ENCODE measurements around the gene CACNA1C.

CACNA1C gene

DNA sequence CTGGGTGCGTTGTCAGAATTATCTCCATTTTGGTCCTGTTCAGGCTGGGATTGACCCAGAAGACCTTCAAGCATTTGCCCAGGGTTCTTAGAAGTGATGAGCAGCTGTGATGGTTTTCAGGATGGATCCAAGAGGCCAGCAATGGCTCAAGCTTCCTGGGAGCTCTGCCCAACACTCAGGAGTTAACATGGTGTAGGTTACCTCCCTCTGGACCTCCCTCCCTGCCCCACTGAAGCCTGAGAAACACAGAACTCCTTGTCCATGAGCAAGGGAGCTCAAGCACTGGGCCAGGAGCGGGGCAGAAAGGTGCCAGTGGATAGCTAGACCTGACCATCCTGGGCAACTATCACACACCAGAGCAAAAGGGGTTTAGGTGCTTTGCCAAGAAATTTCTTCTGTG is 593.6 kb downstream of the CACNA1C start:
- ChIA-PET POLR2A (interaction anchor here (0.8 to 3.4 kb wide), 2 partner anchors 28 to 30 kb away, joined by 3 to 14 read pairs; no protein-coding TSS in a partner anchor), CTCF (interaction anchor here (1.0 to 19.8 kb wide), 6 partner anchors 8 to 43 kb away, joined by 3 to 192 read pairs (median 4); no protein-coding TSS in a partner anchor)
- Histone ChIP-seq H3K4me1 (ENCODE audit: control extremely low read depth in 1 of 4, control insufficient read depth in 4 of 4, insufficient read depth in 4 of 4, low read length in 3 of 4) (peaks cover 19 to 95% (median 83%) of the 10 kb centered on the region in 4 experiments), H3K9me3 (ENCODE audit: control extremely low read depth in 1 of 5, control insufficient read depth in 4 of 5, insufficient read depth in 2 of 5, low read depth in 1 of 5, low read length in 4 of 5) (no peaks in the 10 kb centered on the region), H3K36me3 (ENCODE audit: control insufficient read depth in 4 of 4, insufficient read depth in 4 of 4, low read length in 3 of 4) (no peaks in the 10 kb centered on the region), H3K4me3 (ENCODE audit: control insufficient read depth in 1 of 7, extremely low read depth in 1 of 7, insufficient read depth in 4 of 7, low read depth in 2 of 7, low read length in 6 of 7) (no peak overlapping the region), H3K27ac (ENCODE audit: insufficient read depth in 1 of 2, low read depth in 1 of 2, low read length in 2 of 2, poor library complexity in 1 of 2, severe bottlenecking in 2 of 2) (no peak overlapping the region), H3K27me3 (replicated peaks in 2 of 5; ENCODE audit: control insufficient read depth in 4 of 5, insufficient read depth in 5 of 5, low read length in 4 of 5) (no peaks in the 10 kb centered on the region)
- no peak for DNase-seq
- 90% methylated on average over 2 of the region's 2 CpGs for WGBS (ENCODE audit: insufficient coverage)

DNA sequence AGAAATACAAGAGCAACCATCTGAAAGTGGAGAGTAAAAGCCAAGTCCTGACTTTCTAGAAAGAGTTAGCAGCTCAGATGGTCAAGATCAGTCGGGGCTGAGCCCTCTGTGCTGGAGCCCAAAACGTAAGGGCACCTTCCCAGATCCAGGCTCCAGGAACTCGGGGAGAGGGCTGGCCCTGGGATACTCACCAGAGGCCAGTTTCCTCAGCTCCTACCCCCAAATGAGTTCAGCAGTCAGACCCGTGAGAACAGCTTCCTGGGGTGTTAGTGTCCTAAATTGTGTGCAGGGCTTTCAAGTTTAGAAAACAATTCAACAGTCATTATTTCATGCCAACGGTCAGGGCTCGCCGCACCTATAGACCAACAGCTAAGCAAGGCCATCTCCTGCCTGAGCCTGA is 594.4 kb downstream of the CACNA1C start:
- POLR2A ChIA-PET: interaction anchor here (0.6 kb wide), 1 partner anchor 22 kb away, joined by 3 read pairs; no protein-coding TSS in a partner anchor
- Histone ChIP-seq H3K36me3 (ENCODE audit: control insufficient read depth in 4 of 4, insufficient read depth in 4 of 4, low read length in 3 of 4) (no peaks in the 10 kb centered on the region), H3K27me3 (replicated peaks in 2 of 5; ENCODE audit: control insufficient read depth in 4 of 5, insufficient read depth in 5 of 5, low read length in 4 of 5) (no peaks in the 10 kb centered on the region), H3K4me1 (ENCODE audit: control extremely low read depth in 1 of 4, control insufficient read depth in 4 of 4, insufficient read depth in 4 of 4, low read length in 3 of 4) (peaks cover 19 to 94% (median 74%) of the 10 kb centered on the region in 4 experiments), H3K27ac (ENCODE audit: insufficient read depth in 1 of 2, low read depth in 1 of 2, low read length in 2 of 2, poor library complexity in 1 of 2, severe bottlenecking in 2 of 2) (no peak overlapping the region), H3K9me3 (ENCODE audit: control extremely low read depth in 1 of 5, control insufficient read depth in 4 of 5, insufficient read depth in 2 of 5, low read depth in 1 of 5, low read length in 4 of 5) (no peaks in the 10 kb centered on the region), H3K4me3 (ENCODE audit: control insufficient read depth in 1 of 7, extremely low read depth in 1 of 7, insufficient read depth in 4 of 7, low read depth in 2 of 7, low read length in 6 of 7) (no peak overlapping the region)
- WGBS (ENCODE audit: insufficient coverage): 91% methylated on average over 7 of the region's 7 CpGs
- no peak for DNase-seq
- CTCF ChIA-PET: interaction anchor here (0.7 to 19.8 kb wide), 6 partner anchors 21 to 137 kb away, joined by 3 to 192 read pairs (median 4); no protein-coding TSS in a partner anchor

DNA sequence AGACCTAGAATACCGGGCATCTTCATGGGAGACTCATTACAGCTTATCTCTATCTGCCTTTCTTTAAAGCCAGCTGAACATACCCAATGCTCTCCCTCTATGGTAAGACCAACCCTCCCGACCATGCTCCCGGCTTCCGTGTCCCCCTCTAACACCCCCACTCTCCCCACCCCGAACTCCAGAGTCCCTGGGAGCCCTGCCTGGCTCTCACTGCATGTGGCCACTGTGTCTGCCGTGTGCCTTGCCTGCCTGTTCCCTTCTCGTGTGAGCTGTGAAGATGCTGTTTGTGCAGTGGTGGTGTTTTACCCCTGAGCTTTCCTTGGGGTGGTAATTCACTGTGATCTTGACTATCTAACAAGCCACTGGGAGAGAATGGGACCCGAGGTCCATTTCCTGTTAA is 595.6 kb downstream of the CACNA1C start:
- CTCF ChIA-PET: interaction anchor here (0.9 to 19.8 kb wide), 4 partner anchors 11 to 50 kb away, joined by 4 to 192 read pairs (median 6); no protein-coding TSS in a partner anchor
- no peaks in the 10 kb centered on the region for H3K27me3 ChIP-seq (replicated peaks in 2 of 5; ENCODE audit: control insufficient read depth in 4 of 5, insufficient read depth in 5 of 5, low read length in 4 of 5)

GRCh38 chr12:2649201-2650030 is 596.6 kb downstream of the CACNA1C start:
- POLR2A ChIA-PET: interaction anchor here (0.8 kb wide), 1 partner anchor 8 kb away, joined by 4 read pairs; no protein-coding TSS in a partner anchor
- peak overlapping the region in 1 of 7 experiments; percentile 4 for H3K4me3 ChIP-seq (ENCODE audit: control insufficient read depth in 1 of 7, extremely low read depth in 1 of 7, insufficient read depth in 4 of 7, low read depth in 2 of 7, low read length in 6 of 7)
- WGBS (ENCODE audit: insufficient coverage): 82% methylated on average over 13 of the region's 16 CpGs
- H3K27ac ChIP-seq (ENCODE audit: insufficient read depth in 1 of 2, low read depth in 1 of 2, low read length in 2 of 2, poor library complexity in 1 of 2, severe bottlenecking in 2 of 2): no peak overlapping the region
- DNase-seq: peak in 1 of 3 donors; percentile 20
- no peaks in the 10 kb centered on the region for H3K36me3 ChIP-seq (ENCODE audit: control insufficient read depth in 4 of 4, insufficient read depth in 4 of 4, low read length in 3 of 4)
- H3K4me1 ChIP-seq (ENCODE audit: control extremely low read depth in 1 of 4, control insufficient read depth in 4 of 4, insufficient read depth in 4 of 4, low read length in 3 of 4): peaks cover 13 to 76% (median 54%) of the 10 kb centered on the region in 4 experiments
- H3K9me3 ChIP-seq (ENCODE audit: control extremely low read depth in 1 of 5, control insufficient read depth in 4 of 5, insufficient read depth in 2 of 5, low read depth in 1 of 5, low read length in 4 of 5): no peaks in the 10 kb centered on the region
- CTCF ChIA-PET: interaction anchor here (0.8 to 19.8 kb wide), 7 partner anchors 9 to 51 kb away, joined by 3 to 192 read pairs (median 4); no protein-coding TSS in a partner anchor
- H3K27me3 ChIP-seq (replicated peaks in 2 of 5; ENCODE audit: control insufficient read depth in 4 of 5, insufficient read depth in 5 of 5, low read length in 4 of 5): no peaks in the 10 kb centered on the region

More for the DNA sequence above, 595.6 kb downstream of the CACNA1C start:
- H3K9me3 ChIP-seq (ENCODE audit: control extremely low read depth in 1 of 5, control insufficient read depth in 4 of 5, insufficient read depth in 2 of 5, low read depth in 1 of 5, low read length in 4 of 5): no peaks in the 10 kb centered on the region
- peaks cover 19 to 82% (median 64%) of the 10 kb centered on the region in 4 experiments for H3K4me1 ChIP-seq (ENCODE audit: control extremely low read depth in 1 of 4, control insufficient read depth in 4 of 4, insufficient read depth in 4 of 4, low read length in 3 of 4)
- POLR2A ChIA-PET: interaction anchor here (1.2 kb wide), 1 partner anchor 31 kb away, joined by 4 read pairs; no protein-coding TSS in a partner anchor
- 90% methylated on average over 7 of the region's 8 CpGs for whole genome bisulfite sequencing (ENCODE audit: insufficient coverage)
- DNase-seq: no peak
- H3K27ac ChIP-seq (ENCODE audit: insufficient read depth in 1 of 2, low read depth in 1 of 2, low read length in 2 of 2, poor library complexity in 1 of 2, severe bottlenecking in 2 of 2): no peak overlapping the region
- H3K36me3 ChIP-seq (ENCODE audit: control insufficient read depth in 4 of 4, insufficient read depth in 4 of 4, low read length in 3 of 4): no peaks in the 10 kb centered on the region
- no peak overlapping the region for H3K4me3 ChIP-seq (ENCODE audit: control insufficient read depth in 1 of 7, extremely low read depth in 1 of 7, insufficient read depth in 4 of 7, low read depth in 2 of 7, low read length in 6 of 7)

DNA sequence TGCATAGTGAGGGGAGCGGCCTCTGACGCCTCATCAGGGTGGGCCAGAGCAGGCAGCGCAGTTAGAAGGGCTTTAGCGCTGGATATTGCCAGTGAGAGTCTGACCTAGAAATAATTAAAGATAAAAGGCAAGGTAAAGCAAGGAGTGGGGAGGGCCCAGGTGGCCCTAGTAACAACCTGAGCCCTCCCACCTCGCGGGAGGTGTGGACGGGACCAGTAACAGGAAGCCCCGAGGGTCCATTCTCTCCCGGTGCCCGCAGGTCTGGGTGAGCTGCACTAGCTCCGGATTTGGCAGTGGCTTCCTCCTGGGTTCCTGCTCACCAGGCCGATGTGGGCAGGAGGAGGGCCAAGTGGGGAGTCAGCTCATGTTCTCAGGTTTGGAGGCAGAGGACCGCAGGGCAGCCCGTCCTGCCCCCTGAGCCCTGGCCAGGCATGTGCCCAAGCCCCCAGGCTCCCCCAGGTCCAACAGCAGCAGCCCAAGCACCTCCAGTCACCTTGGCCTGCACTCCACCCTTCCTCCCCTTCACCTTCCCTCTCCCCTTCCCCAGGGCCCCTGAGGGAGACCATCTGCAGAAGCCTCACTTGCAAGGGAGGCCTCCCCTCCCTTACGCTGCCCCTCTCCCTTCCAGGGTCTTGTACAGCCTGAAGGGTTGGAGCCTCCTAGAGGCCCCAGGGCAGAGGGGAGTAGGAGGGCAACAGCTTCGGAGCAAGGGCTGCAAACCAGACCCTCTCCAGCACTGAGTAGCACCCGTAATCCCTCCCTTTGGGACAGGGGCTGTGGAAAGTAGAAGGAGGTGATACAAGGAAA is 597.7 kb downstream of the CACNA1C start:
- CTCF ChIA-PET: interaction anchor here (0.5 to 19.8 kb wide), 9 partner anchors 9 to 42 kb away, joined by 3 to 192 read pairs (median 4); no protein-coding TSS in a partner anchor
- peak in 1 of 3 donors; percentile 44 for DNase-seq
- Histone ChIP-seq H3K27ac (ENCODE audit: insufficient read depth in 1 of 2, low read depth in 1 of 2, low read length in 2 of 2, poor library complexity in 1 of 2, severe bottlenecking in 2 of 2) (no peak overlapping the region), H3K27me3 (replicated peaks in 2 of 5; ENCODE audit: control insufficient read depth in 4 of 5, insufficient read depth in 5 of 5, low read length in 4 of 5) (no peaks in the 10 kb centered on the region), H3K36me3 (ENCODE audit: control insufficient read depth in 4 of 4, insufficient read depth in 4 of 4, low read length in 3 of 4) (no peaks in the 10 kb centered on the region), H3K9me3 (ENCODE audit: control extremely low read depth in 1 of 5, control insufficient read depth in 4 of 5, insufficient read depth in 2 of 5, low read depth in 1 of 5, low read length in 4 of 5) (no peaks in the 10 kb centered on the region), H3K4me3 (ENCODE audit: control insufficient read depth in 1 of 7, extremely low read depth in 1 of 7, insufficient read depth in 4 of 7, low read depth in 2 of 7, low read length in 6 of 7) (no peak overlapping the region), H3K4me1 (ENCODE audit: control extremely low read depth in 1 of 4, control insufficient read depth in 4 of 4, insufficient read depth in 4 of 4, low read length in 3 of 4) (peaks cover 5 to 67% (median 44%) of the 10 kb centered on the region in 4 experiments)
- WGBS (ENCODE audit: insufficient coverage): 33% methylated on average over 11 of the region's 17 CpGs
- POLR2A ChIA-PET: interaction anchor here (0.5 kb wide), 1 partner anchor 57 kb away, joined by 3 read pairs; no protein-coding TSS in a partner anchor

GRCh38 chr12:2651068-2651965 is 598.5 kb downstream of the CACNA1C start:
- H3K27me3 ChIP-seq (replicated peaks in 2 of 5; ENCODE audit: control insufficient read depth in 4 of 5, insufficient read depth in 5 of 5, low read length in 4 of 5): no peaks in the 10 kb centered on the region
- no peak overlapping the region for H3K4me3 ChIP-seq (ENCODE audit: control insufficient read depth in 1 of 7, extremely low read depth in 1 of 7, insufficient read depth in 4 of 7, low read depth in 2 of 7, low read length in 6 of 7)
- 87% methylated on average over 29 of the region's 32 CpGs for WGBS (ENCODE audit: insufficient coverage)
- H3K36me3 ChIP-seq (ENCODE audit: control insufficient read depth in 4 of 4, insufficient read depth in 4 of 4, low read length in 3 of 4): no peaks in the 10 kb centered on the region
- no peaks in the 10 kb centered on the region for H3K9me3 ChIP-seq (ENCODE audit: control extremely low read depth in 1 of 5, control insufficient read depth in 4 of 5, insufficient read depth in 2 of 5, low read depth in 1 of 5, low read length in 4 of 5)
- ChIA-PET CTCF (interaction anchor here (0.5 to 19.8 kb wide), 5 partner anchors 10 to 35 kb away, joined by 3 to 192 read pairs (median 4); no protein-coding TSS in a partner anchor), POLR2A (interaction anchor here (0.5 to 0.6 kb wide), 2 partner anchors 56 to 328 kb away, joined by 3 read pairs; no protein-coding TSS in a partner anchor)
- no peak for DNase-seq
- H3K27ac ChIP-seq (ENCODE audit: insufficient read depth in 1 of 2, low read depth in 1 of 2, low read length in 2 of 2, poor library complexity in 1 of 2, severe bottlenecking in 2 of 2): no peak overlapping the region
- peaks cover 5 to 59% (median 35%) of the 10 kb centered on the region in 4 experiments for H3K4me1 ChIP-seq (ENCODE audit: control extremely low read depth in 1 of 4, control insufficient read depth in 4 of 4, insufficient read depth in 4 of 4, low read length in 3 of 4)

All from common myeloid progenitor, CD34-positive (primary cell).